HepG2 (cell line): Measurements from ENCODE around the gene KCNMA1.

ENCODE experiments used
- ERF ChIP-seq: IDR thresholded peaks from 2 replicates; pipeline ENCODE4 v1.6.1; 2018; ENCODE audit warnings: missing biosample characterization, missing genetic modification reagents
- ESRRA ChIP-seq: sonication (generic); formaldehyde crosslinking; IDR thresholded peaks from 2 replicates; pipeline ENCODE4 v1.5.1; 2020; ENCODE audit warnings: mild to moderate bottlenecking, low read depth, missing genetic modification reagents
- RAD21 ChIP-seq: fragments of 450-650 bp; formaldehyde crosslinking; IDR thresholded peaks from 2 replicates; pipeline ENCODE4 v1.5.0; 2020; ENCODE audit warnings: mild to moderate bottlenecking
- ZBTB20 ChIP-seq: sonication (generic); formaldehyde crosslinking; IDR thresholded peaks from 2 replicates; pipeline ENCODE4 v1.8.1; 2023; ENCODE audit warnings: missing genetic modification reagents, low read depth, mild to moderate bottlenecking, borderline replicate concordance
- ZNF24 ChIP-seq: fragments of 450-650 bp; IDR thresholded peaks from 2 replicates; pipeline ENCODE4 v1.6.1; 2017; ENCODE audit warnings: antibody characterized with exemption, mild to moderate bottlenecking
- TF ChIP-seq, protein P1 (sequence below): IDR thresholded peaks from 2 replicates; pipeline ENCODE4 v1.6.1; 2016
- TF ChIP-seq, protein P2 (sequence below): IDR thresholded peaks from 2 replicates; pipeline ENCODE4 v1.6.1; 2012; ENCODE audit warnings: low read depth, low read length, improper control_type of control experiment
- TF ChIP-seq, protein P3 (sequence below): IDR thresholded peaks from 2 replicates; pipeline ENCODE4 v1.6.1; 2016; ENCODE audit warnings: low read depth, control low read depth
- TF ChIP-seq, protein P4 (sequence below): sonication (generic); formaldehyde crosslinking; IDR thresholded peaks from 2 replicates; pipeline ENCODE4 v1.4.0; 2020; ENCODE audit warnings: missing genetic modification reagents
- TF ChIP-seq, protein P5 (sequence below): sonication (generic); formaldehyde crosslinking; IDR thresholded peaks from 2 replicates; pipeline ENCODE4 v1.4.0; 2020; ENCODE audit warnings: missing genetic modification reagents
- TF ChIP-seq, protein P6 (sequence below): sonication (generic); formaldehyde crosslinking; IDR thresholded peaks from 2 replicates; pipeline ENCODE4 v1.4.0; 2020; ENCODE audit warnings: missing genetic modification reagents

DNA sequence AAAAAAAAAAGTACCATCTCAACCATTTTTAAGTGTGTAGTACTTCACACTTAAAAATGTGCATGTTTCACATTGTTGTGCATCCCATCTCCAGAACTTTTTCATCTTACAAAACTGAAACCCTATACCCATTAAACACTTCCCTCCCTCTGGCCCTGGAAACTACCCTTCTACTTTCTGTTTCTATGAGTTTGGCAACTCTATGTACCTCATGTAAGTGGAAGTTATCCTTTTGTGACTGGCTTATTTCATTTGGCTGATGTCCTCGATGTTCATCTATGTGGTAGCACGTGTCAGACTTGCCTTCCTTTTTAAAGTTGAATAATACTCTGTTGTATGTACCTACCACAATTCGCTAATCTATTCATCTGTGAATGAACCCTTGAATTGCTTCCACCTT, 12.2 kb downstream of the KCNMA1 start:
- no peak for TF ChIP-seq ERF (CRISPR knock-in tag)
- TF ChIP-seq, protein P1, sequence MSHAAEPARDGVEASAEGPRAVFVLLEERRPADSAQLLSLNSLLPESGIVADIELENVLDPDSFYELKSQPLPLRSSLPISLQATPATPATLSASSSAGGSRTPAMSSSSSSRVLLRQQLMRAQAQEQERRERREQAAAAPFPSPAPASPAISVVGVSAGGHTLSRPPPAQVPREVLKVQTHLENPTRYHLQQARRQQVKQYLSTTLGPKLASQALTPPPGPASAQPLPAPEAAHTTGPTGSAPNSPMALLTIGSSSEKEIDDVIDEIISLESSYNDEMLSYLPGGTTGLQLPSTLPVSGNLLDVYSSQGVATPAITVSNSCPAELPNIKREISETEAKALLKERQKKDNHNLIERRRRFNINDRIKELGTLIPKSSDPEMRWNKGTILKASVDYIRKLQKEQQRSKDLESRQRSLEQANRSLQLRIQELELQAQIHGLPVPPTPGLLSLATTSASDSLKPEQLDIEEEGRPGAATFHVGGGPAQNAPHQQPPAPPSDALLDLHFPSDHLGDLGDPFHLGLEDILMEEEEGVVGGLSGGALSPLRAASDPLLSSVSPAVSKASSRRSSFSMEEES = no peak
- TF ChIP-seq, protein P2, sequence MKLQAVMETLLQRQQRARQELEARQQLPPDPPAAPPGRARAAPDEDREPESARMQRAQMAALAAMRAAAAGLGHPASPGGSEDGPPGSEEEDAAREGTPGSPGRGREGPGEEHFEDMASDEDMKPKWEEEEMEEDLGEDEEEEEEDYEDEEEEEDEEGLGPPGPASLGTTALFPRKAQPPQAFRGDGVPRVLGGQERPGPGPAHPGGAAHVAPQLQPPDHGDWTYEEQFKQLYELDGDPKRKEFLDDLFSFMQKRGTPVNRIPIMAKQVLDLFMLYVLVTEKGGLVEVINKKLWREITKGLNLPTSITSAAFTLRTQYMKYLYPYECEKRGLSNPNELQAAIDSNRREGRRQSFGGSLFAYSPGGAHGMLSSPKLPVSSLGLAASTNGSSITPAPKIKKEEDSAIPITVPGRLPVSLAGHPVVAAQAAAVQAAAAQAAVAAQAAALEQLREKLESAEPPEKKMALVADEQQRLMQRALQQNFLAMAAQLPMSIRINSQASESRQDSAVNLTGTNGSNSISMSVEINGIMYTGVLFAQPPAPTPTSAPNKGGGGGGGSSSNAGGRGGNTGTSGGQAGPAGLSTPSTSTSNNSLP = no peak
- TF ChIP-seq ESRRA (CRISPR knock-in tag) = no peak
- TF ChIP-seq, protein P3, sequence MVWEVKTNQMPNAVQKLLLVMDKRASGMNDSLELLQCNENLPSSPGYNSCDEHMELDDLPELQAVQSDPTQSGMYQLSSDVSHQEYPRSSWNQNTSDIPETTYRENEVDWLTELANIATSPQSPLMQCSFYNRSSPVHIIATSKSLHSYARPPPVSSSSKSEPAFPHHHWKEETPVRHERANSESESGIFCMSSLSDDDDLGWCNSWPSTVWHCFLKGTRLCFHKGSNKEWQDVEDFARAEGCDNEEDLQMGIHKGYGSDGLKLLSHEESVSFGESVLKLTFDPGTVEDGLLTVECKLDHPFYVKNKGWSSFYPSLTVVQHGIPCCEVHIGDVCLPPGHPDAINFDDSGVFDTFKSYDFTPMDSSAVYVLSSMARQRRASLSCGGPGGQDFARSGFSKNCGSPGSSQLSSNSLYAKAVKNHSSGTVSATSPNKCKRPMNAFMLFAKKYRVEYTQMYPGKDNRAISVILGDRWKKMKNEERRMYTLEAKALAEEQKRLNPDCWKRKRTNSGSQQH (CRISPR knock-in tag) = no peak
- TF ChIP-seq, protein P4, sequence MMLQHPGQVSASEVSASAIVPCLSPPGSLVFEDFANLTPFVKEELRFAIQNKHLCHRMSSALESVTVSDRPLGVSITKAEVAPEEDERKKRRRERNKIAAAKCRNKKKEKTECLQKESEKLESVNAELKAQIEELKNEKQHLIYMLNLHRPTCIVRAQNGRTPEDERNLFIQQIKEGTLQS = no peak
- TF ChIP-seq, protein P5, sequence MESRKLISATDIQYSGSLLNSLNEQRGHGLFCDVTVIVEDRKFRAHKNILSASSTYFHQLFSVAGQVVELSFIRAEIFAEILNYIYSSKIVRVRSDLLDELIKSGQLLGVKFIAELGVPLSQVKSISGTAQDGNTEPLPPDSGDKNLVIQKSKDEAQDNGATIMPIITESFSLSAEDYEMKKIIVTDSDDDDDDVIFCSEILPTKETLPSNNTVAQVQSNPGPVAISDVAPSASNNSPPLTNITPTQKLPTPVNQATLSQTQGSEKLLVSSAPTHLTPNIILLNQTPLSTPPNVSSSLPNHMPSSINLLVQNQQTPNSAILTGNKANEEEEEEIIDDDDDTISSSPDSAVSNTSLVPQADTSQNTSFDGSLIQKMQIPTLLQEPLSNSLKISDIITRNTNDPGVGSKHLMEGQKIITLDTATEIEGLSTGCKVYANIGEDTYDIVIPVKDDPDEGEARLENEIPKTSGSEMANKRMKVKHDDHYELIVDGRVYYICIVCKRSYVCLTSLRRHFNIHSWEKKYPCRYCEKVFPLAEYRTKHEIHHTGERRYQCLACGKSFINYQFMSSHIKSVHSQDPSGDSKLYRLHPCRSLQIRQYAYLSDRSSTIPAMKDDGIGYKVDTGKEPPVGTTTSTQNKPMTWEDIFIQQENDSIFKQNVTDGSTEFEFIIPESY (CRISPR knock-in tag) = no peak
- no peak for TF ChIP-seq ZNF24
- TF ChIP-seq ZBTB20 (CRISPR knock-in tag) = no peak
- no peak for TF ChIP-seq RAD21
- TF ChIP-seq, protein P6, sequence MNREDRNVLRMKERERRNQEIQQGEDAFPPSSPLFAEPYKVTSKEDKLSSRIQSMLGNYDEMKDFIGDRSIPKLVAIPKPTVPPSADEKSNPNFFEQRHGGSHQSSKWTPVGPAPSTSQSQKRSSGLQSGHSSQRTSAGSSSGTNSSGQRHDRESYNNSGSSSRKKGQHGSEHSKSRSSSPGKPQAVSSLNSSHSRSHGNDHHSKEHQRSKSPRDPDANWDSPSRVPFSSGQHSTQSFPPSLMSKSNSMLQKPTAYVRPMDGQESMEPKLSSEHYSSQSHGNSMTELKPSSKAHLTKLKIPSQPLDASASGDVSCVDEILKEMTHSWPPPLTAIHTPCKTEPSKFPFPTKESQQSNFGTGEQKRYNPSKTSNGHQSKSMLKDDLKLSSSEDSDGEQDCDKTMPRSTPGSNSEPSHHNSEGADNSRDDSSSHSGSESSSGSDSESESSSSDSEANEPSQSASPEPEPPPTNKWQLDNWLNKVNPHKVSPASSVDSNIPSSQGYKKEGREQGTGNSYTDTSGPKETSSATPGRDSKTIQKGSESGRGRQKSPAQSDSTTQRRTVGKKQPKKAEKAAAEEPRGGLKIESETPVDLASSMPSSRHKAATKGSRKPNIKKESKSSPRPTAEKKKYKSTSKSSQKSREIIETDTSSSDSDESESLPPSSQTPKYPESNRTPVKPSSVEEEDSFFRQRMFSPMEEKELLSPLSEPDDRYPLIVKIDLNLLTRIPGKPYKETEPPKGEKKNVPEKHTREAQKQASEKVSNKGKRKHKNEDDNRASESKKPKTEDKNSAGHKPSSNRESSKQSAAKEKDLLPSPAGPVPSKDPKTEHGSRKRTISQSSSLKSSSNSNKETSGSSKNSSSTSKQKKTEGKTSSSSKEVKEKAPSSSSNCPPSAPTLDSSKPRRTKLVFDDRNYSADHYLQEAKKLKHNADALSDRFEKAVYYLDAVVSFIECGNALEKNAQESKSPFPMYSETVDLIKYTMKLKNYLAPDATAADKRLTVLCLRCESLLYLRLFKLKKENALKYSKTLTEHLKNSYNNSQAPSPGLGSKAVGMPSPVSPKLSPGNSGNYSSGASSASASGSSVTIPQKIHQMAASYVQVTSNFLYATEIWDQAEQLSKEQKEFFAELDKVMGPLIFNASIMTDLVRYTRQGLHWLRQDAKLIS (CRISPR knock-in tag) = no peak
